Ishikawa (cell line): Measurements from ENCODE around the gene CDC42EP4.

Experiments
- CEBPB ChIP-seq: IDR thresholded peaks from 2 replicates; pipeline ENCODE4 v1.6.1; 2012
- CREB1 ChIP-seq: IDR thresholded peaks from 2 replicates; pipeline ENCODE4 v1.6.1; 2012; ENCODE audit warnings: low read depth
- EGR1 ChIP-seq: IDR thresholded peaks from 2 replicates; pipeline ENCODE4 v1.6.1; 2012
- EP300 ChIP-seq: IDR thresholded peaks from 2 replicates; pipeline ENCODE4 v1.6.1; 2012; ENCODE audit warnings: borderline replicate concordance
- FOXM1 ChIP-seq: IDR thresholded peaks from 2 replicates; pipeline ENCODE4 v1.6.1; 2012; ENCODE audit warnings: low read depth, borderline replicate concordance
- NFIC ChIP-seq: IDR thresholded peaks from 2 replicates; pipeline ENCODE4 v1.6.1; 2012
- RAD21 ChIP-seq: IDR thresholded peaks from 2 replicates; pipeline ENCODE4 v1.6.1; 2012; ENCODE audit warnings: low read depth
- TAF1 ChIP-seq: IDR thresholded peaks from 2 replicates; pipeline ENCODE4 v1.6.1; 2012; ENCODE audit warnings: low read depth, mild to moderate bottlenecking
- TCF12 ChIP-seq: IDR thresholded peaks from 2 replicates; pipeline ENCODE4 v1.6.1; 2012; ENCODE audit warnings: low read depth
- TEAD4 ChIP-seq: IDR thresholded peaks from 2 replicates; pipeline ENCODE4 v1.6.1; 2012
- YY1 ChIP-seq: IDR thresholded peaks from 2 replicates; pipeline ENCODE4 v1.6.1; 2012; ENCODE audit warnings: low read depth
- ZBTB7A ChIP-seq: IDR thresholded peaks from 2 replicates; pipeline ENCODE4 v1.6.1; 2012; ENCODE audit warnings: low read depth
- TF ChIP-seq, protein P1 (sequence below): IDR thresholded peaks from 2 replicates; pipeline ENCODE4 v1.6.1; 2012
- TF ChIP-seq, protein P2 (sequence below): IDR thresholded peaks from 2 replicates; pipeline ENCODE4 v1.6.1; 2012; ENCODE audit warnings: low read depth, mild to moderate bottlenecking
- TF ChIP-seq, protein P3 (sequence below): IDR thresholded peaks from 2 replicates; pipeline ENCODE4 v1.6.1; 2012

Gene CDC42EP4

DNA sequence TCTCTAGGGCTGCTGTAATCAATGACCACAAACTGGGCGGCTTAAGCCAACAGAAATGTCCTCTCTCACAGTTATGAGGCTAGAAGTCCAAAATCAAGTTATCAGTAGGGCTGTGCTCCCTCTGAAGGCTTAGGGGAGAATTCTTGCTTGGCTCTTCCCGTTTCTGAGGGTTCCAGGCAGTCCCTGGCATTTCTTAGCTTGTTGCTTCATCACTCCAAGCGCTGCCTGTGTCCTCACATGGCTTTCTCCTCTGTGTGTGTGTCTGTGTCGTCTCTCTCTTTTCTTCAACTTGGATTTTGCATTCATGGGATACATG is 13.7 kb upstream of the CDC42EP4 start:
- TF ChIP-seq, protein P1, sequence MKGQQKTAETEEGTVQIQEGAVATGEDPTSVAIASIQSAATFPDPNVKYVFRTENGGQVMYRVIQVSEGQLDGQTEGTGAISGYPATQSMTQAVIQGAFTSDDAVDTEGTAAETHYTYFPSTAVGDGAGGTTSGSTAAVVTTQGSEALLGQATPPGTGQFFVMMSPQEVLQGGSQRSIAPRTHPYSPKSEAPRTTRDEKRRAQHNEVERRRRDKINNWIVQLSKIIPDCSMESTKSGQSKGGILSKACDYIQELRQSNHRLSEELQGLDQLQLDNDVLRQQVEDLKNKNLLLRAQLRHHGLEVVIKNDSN: no peak
- no peak for TF ChIP-seq TEAD4
- no peak for TF ChIP-seq TAF1
- no peak for TF ChIP-seq EGR1
- TF ChIP-seq RAD21: no peak
- TF ChIP-seq, protein P2, sequence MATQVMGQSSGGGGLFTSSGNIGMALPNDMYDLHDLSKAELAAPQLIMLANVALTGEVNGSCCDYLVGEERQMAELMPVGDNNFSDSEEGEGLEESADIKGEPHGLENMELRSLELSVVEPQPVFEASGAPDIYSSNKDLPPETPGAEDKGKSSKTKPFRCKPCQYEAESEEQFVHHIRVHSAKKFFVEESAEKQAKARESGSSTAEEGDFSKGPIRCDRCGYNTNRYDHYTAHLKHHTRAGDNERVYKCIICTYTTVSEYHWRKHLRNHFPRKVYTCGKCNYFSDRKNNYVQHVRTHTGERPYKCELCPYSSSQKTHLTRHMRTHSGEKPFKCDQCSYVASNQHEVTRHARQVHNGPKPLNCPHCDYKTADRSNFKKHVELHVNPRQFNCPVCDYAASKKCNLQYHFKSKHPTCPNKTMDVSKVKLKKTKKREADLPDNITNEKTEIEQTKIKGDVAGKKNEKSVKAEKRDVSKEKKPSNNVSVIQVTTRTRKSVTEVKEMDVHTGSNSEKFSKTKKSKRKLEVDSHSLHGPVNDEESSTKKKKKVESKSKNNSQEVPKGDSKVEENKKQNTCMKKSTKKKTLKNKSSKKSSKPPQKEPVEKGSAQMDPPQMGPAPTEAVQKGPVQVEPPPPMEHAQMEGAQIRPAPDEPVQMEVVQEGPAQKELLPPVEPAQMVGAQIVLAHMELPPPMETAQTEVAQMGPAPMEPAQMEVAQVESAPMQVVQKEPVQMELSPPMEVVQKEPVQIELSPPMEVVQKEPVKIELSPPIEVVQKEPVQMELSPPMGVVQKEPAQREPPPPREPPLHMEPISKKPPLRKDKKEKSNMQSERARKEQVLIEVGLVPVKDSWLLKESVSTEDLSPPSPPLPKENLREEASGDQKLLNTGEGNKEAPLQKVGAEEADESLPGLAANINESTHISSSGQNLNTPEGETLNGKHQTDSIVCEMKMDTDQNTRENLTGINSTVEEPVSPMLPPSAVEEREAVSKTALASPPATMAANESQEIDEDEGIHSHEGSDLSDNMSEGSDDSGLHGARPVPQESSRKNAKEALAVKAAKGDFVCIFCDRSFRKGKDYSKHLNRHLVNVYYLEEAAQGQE: no peak
- no peak for TF ChIP-seq YY1
- no peak for TF ChIP-seq CEBPB
- no peak for TF ChIP-seq TCF12
- TF ChIP-seq NFIC: no peak
- TF ChIP-seq FOXM1: no peak
- no peak for TF ChIP-seq ZBTB7A
- TF ChIP-seq, protein P3, sequence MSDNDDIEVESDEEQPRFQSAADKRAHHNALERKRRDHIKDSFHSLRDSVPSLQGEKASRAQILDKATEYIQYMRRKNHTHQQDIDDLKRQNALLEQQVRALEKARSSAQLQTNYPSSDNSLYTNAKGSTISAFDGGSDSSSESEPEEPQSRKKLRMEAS: no peak
- TF ChIP-seq CREB1: no peak
- no peak for TF ChIP-seq EP300

DNA sequence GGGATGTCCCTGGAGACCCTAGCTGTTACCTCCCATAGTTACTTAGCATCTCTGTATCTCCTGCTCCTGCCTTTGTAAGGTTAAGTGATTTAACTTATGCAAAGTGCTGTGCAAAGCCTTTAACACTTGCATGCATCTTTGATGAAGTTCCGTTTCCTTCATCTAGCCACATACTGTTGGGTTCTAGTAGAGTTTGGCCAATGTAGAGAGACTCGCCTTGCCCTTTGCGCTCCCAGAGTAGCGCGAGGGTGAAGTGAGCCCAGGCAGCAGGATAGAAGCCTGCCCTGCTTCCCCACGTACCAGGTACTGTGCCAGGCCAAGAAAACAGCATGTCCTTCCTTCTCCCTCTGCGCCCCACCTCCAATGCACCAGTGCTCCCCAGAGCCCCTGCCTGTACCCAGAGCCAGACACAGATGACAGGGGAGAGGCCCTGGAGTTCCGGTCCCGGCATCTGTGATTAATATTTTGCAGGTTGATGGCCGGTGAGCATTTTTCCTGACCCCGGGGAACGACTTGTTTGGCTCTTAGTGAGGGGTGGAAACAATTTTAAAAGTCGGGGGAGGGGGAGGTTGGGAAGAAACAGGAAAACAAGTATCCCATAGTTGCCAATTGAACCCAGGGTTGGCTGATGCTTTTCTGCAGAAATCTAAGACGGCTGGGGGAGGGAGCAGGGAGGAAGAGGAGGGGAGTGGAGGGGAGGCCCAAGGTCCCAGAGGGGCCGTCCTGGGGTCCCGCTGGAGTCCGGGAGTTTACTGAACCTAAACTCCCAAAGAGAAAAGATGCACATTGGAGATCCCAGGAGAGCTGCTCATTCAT is 13.1 kb upstream of the CDC42EP4 start:
- TF ChIP-seq ZBTB7A (no peak), EP300 (no peak), FOXM1 (no peak), CEBPB (no peak), RAD21 (no peak), TEAD4 (no peak), NFIC (no peak), TAF1 (no peak), TCF12 (no peak)
- TF ChIP-seq, protein P1: no peak
- TF ChIP-seq, protein P3: no peak
- TF ChIP-seq, protein P2: no peak

DNA sequence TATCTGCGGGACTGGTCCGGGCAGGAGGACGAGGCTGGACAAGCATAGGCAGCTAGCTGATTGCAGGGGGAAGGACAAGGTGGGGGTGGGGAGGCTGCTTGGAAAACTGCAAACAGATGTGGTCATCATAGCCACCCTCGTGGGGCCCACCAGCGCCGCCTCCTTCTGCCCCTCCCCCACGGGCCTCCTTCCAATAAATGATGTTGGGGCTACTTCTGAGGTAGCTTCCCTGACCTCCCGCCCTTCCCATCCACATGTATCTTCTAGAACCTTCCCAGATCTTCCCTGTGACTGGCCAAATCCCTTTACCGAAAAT is 12.3 kb upstream of the CDC42EP4 start:
- TF ChIP-seq TEAD4 (no peak), TAF1 (no peak), FOXM1 (no peak), EP300 (no peak), EGR1 (no peak), NFIC (no peak)
- TF ChIP-seq, protein P1: no peak
- TF ChIP-seq, protein P3: no peak

DNA sequence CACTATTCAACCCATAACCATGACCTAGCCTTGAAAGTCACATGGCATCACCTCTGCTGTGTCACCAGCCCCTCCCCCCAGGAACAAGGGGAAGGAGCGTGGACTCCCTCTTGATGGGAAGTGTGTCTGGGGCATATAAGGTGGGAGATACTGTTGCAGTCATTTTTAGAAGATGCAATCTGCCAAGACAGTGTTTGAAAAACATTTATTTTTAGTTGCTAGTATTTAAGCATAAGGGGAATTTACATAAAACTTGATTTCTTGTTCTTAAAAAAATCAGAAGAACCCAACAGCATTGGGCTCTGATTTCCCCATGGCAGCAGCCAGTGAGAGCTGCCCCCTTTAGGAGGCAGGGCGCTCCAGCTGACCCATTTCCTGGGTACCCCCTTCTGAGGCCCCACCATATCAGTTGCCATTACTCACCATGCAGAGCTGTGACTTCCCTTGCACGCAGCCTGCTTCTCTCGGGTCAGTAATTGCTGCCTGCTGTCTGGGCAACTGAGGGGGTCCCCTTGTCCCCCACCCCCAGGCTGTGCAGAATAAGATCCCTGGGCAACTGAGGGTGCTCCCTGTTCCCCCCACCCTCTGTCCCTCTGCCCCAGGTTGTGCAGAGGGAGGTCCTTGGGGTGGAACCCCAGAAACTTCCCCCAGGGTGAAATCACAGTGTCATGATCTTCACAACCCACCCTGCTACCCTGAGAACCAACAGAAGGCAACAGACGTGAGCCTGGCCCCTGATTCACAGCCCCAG is 11.8 kb upstream of the CDC42EP4 start:
- TF ChIP-seq, protein P3: no peak
- TF ChIP-seq YY1 (no peak), RAD21 (no peak), EGR1 (no peak), ZBTB7A (no peak), EP300 (no peak), FOXM1 (no peak), NFIC (no peak), TEAD4 (no peak), TAF1 (no peak), TCF12 (no peak), CEBPB (no peak), CREB1 (no peak)
- TF ChIP-seq, protein P1: no peak
- TF ChIP-seq, protein P2: no peak
